ENCODE data around the gene MICAL2. TPM values are rescaled to one million over a fixed set of nuclear protein-coding genes. Genes with fewer than 3 reads are reported as not detected.

MICAL2 gene
- total and polyA plus RNA-seq, 12 donors, result 8.4 to 80.5 (median 34.1) TPM

DNA sequence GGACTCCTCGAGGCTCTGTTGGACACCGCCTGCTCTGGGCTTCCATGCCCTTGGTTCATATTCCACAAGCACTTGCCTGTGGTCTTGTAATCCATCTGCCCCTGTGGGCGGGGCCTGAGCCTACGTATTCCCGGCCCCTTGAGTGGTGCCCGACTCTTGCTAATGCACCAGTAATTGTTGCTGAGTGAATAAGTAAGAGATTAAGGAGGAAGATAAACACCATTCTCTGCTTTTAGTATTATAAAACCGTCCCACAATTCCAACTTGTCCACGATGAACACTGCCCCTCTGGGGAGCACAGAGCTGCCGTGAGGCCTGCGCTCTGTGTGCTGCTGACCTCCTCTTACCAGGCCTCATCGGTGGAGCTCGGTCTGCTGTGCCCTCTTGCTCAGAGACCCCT, 50.3 kb downstream of the MICAL2 start:
- no peaks in the 10 kb centered on the region for H3K27me3 ChIP-seq
- H3K4me3 ChIP-seq, result no peak overlapping the region
- TF ChIP-seq POLR2A (IDR thresholded peaks at IDR 0.05), result no peak
- TF ChIP-seq, protein P1, sequence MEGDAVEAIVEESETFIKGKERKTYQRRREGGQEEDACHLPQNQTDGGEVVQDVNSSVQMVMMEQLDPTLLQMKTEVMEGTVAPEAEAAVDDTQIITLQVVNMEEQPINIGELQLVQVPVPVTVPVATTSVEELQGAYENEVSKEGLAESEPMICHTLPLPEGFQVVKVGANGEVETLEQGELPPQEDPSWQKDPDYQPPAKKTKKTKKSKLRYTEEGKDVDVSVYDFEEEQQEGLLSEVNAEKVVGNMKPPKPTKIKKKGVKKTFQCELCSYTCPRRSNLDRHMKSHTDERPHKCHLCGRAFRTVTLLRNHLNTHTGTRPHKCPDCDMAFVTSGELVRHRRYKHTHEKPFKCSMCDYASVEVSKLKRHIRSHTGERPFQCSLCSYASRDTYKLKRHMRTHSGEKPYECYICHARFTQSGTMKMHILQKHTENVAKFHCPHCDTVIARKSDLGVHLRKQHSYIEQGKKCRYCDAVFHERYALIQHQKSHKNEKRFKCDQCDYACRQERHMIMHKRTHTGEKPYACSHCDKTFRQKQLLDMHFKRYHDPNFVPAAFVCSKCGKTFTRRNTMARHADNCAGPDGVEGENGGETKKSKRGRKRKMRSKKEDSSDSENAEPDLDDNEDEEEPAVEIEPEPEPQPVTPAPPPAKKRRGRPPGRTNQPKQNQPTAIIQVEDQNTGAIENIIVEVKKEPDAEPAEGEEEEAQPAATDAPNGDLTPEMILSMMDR (IDR thresholded peaks at IDR 0.05), result no peak
- peak overlapping the region in 2 of 5 donors; percentile 69 to 83 for H3K27ac ChIP-seq
- peaks cover 0 to 14% of the 10 kb centered on the region in 2 donors for H3K36me3 ChIP-seq (replicated peaks in 1 of 2)
- DNase-seq, result no peak
- H3K4me1 ChIP-seq (replicated peaks in 1 of 2), result peaks cover 0 to 25% of the 10 kb centered on the region in 2 donors
- intact Hi-C loops (cut with DNase I), result no loop called here
- no peaks in the 10 kb centered on the region for H3K9me3 ChIP-seq (replicated peaks in 1 of 3)
- WGBS, 4 donors, result 72 to 85% (median 81%) methylated on average over 11 to 12 of the region's 12 CpGs

DNA sequence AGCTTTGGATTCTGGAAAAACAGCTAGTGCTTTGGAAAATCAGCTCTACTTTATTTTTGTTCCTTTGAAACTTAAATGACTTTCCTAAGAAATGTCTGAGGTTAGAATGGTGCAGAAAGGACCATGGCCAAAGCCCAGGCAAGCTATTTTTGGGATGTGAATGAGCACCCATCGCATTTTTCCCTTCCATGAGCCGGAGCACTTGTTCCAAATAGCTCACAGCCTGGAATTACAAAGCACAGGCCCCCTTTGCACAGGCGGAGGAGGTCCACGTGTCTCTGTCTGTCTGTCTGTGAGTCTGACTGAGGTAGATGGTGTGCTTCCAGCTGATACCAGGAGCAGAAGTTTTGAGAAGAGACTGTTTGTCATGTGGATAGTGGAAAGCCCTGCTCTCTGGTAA, 50.7 kb downstream of the MICAL2 start:
- Histone ChIP-seq H3K27me3 (no peaks in the 10 kb centered on the region), H3K36me3 (replicated peaks in 1 of 2) (peaks cover 0 to 14% of the 10 kb centered on the region in 2 donors), H3K4me1 (replicated peaks in 1 of 2) (peaks cover 0 to 25% of the 10 kb centered on the region in 2 donors), H3K9me3 (replicated peaks in 1 of 3) (no peaks in the 10 kb centered on the region), H3K4me3 (no peak overlapping the region), H3K27ac (peak overlapping the region in 2 of 5 donors; percentile 69 to 83)
- intact Hi-C loops (cut with DNase I), result no loop called here
- WGBS, 4 donors, result 62 to 80% (median 72%) methylated on average over 4 of the region's 4 CpGs
- no peak for DNase-seq
- TF ChIP-seq POLR2A (IDR thresholded peaks at IDR 0.05), result no peak
- TF ChIP-seq, protein P1 (IDR thresholded peaks at IDR 0.05), result no peak

DNA sequence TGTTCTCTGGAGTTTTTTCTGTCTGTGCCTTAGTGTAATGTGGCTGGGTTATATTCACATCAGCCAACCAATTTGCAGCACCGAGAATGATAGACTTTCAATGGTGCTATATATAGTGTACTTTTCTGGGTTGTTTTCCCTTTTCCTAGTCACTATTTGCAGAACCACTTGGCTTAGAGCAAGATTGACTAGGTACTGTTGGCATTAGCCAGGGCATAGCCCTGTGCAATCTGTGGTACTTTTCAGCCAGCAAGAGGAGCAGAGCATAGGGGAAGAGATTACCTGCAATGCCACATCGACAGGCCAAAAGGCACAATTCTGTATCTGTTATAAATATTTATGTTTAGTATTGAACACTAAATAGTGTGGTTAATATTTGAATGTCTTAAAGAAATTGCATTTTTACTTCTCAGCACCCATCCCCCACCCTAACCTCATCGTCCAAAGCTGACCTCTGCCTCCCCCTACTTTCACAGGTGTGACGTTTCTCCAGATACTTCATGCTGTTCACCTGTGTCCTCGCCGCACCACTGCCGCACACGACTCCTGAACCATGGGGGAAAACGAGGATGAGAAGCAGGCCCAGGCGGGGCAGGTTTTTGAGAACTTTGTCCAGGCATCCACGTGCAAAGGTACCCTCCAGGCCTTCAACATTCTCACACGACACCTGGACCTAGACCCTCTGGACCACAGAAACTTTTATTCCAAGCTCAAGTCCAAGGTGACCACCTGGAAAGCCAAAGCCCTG, 51.4 kb downstream of the MICAL2 start:
- no peaks in the 10 kb centered on the region for H3K9me3 ChIP-seq (replicated peaks in 1 of 3)
- TF ChIP-seq, protein P1 (IDR thresholded peaks at IDR 0.05), result no peak
- no peak for TF ChIP-seq POLR2A (IDR thresholded peaks at IDR 0.05)
- peaks cover 0 to 21% of the 10 kb centered on the region in 2 donors for H3K4me1 ChIP-seq (replicated peaks in 1 of 2)
- no peak for DNase-seq
- intact Hi-C loops (cut with DNase I), result no loop called here
- peaks cover 0 to 14% of the 10 kb centered on the region in 2 donors for H3K36me3 ChIP-seq (replicated peaks in 1 of 2)
- H3K27me3 ChIP-seq, result no peaks in the 10 kb centered on the region
- 88 to 92% (median 90%) methylated on average over 12 of the region's 12 CpGs for WGBS, 4 donors
- H3K4me3 ChIP-seq, result no peak overlapping the region
- H3K27ac ChIP-seq, result peak overlapping the region in 2 of 5 donors; percentile 69 to 83

DNA sequence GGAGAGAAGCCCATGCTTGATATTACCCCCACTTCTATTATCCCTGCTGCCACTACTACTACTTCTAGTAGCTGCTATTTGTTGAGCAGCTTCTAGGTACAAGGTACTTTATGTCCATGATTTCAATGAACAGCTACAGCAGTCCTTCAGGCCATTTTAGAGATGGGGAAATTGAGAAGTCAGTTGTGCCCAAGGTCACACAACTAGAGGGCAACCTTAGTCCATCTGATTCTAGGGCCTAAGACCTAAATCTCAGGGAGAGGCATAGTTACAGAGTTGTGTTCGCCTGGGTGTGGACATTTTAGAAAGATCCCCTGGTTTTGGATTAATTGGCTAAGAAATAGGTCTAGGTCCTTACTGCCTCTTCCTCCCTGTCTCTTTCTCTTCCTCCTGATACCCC, 52.3 kb downstream of the MICAL2 start:
- TF ChIP-seq, protein P1 (IDR thresholded peaks at IDR 0.05), result no peak
- TF ChIP-seq POLR2A (IDR thresholded peaks at IDR 0.05), result no peak
- Histone ChIP-seq H3K27ac (peak overlapping the region in 2 of 5 donors; percentile 41 to 69), H3K9me3 (replicated peaks in 1 of 3) (no peaks in the 10 kb centered on the region), H3K4me3 (no peak overlapping the region), H3K27me3 (no peaks in the 10 kb centered on the region), H3K36me3 (replicated peaks in 1 of 2) (peaks cover 0 to 14% of the 10 kb centered on the region in 2 donors), H3K4me1 (replicated peaks in 1 of 2) (peaks cover 0 to 14% of the 10 kb centered on the region in 2 donors)
- intact Hi-C loops (cut with DNase I), result no loop called here
- WGBS, 4 donors, result 91 to 100% (median 97%) methylated on average over 1 of the region's 1 CpG
- no peak for DNase-seq
